SK-N-SH (cell line): ENCODE measurements around the gene TMOD2.

Source experiments
- CTCF ChIP-seq: fragments of 200-600 bp; sonication (generic); IDR thresholded peaks from 2 replicates; pipeline ENCODE4 v1.6.1; 2017; ENCODE audit warnings: antibody characterized with exemption, mild to moderate bottlenecking, moderate library complexity
- EP300 ChIP-seq, 2 experiments: IDR thresholded peaks; 2 replicates each; pipeline versions ENCODE4 v1.4.0 to v1.6.1; 2012; ENCODE audit warnings: borderline replicate concordance in 1 of 2, low read depth in 1 of 2, low read length in 1 of 2
- IRF3 ChIP-seq: fragments of 150-350 bp; IDR thresholded peaks from 2 replicates; pipeline ENCODE4 v1.6.1; 2016; ENCODE audit warnings: mild to moderate bottlenecking, low read depth, low read length
- JUND ChIP-seq: IDR thresholded peaks from 2 replicates; pipeline ENCODE4 v1.4.0; 2012
- MAX ChIP-seq: IDR thresholded peaks from 2 replicates; pipeline ENCODE4 v1.4.0; 2012; ENCODE audit warnings: low read depth
- NFIC ChIP-seq: IDR thresholded peaks from 2 replicates; pipeline ENCODE4 v1.4.0; 2012; ENCODE audit warnings: borderline replicate concordance
- POLR2AphosphoS5 ChIP-seq: IDR thresholded peaks from 2 replicates; pipeline ENCODE4 v1.6.1; 2012; ENCODE audit warnings: low read depth, low read length
- RAD21 ChIP-seq: IDR thresholded peaks from 2 replicates; pipeline ENCODE4 v1.6.1; 2012; ENCODE audit warnings: mild to moderate bottlenecking, low read length
- REST ChIP-seq: IDR thresholded peaks from 2 replicates; pipeline ENCODE4 v1.6.1; 2012; ENCODE audit warnings: mild to moderate bottlenecking, low read depth, low read length, moderate library complexity
- SIN3A ChIP-seq: IDR thresholded peaks from 2 replicates; pipeline ENCODE4 v1.6.1; 2012; ENCODE audit warnings: low read depth, mild to moderate bottlenecking, low read length, moderate library complexity, borderline replicate concordance
- SMC3 ChIP-seq: IDR thresholded peaks from 2 replicates; pipeline ENCODE4 v1.6.1; 2012; ENCODE audit warnings: low read depth, low read length, improper control_type of control experiment
- TAF1 ChIP-seq: IDR thresholded peaks from 2 replicates; pipeline ENCODE4 v1.6.1; 2012; ENCODE audit warnings: low read depth, mild to moderate bottlenecking, low read length, moderate library complexity, borderline replicate concordance

GRCh38 chr15:51736069-51736468 lies 15.3 kb upstream of the TMOD2 start:
- TF ChIP-seq CTCF (no peak), IRF3 (no peak), SMC3 (no peak), JUND (no peak), NFIC (no peak), REST (no peak), MAX (no peak), RAD21 (no peak), EP300 (IDR thresholded peaks at IDR 0.05; ENCODE audit: borderline replicate concordance in 1 of 2, low read depth in 1 of 2, low read length in 1 of 2) (no peak), POLR2AphosphoS5 (no peak), SIN3A (no peak), TAF1 (no peak)
